Fibroblast of mammary gland (primary cell): ENCODE data around the gene FREM2.

Experiments
- DNase-seq: peaks from one replicate; pipeline ENCODE4 v3.0.0-alpha.2; 2010; ENCODE audit warnings: low read depth
- H3K4me3 ChIP-seq: 2 replicates; pipeline ENCODE4 v1.5.1; 2011; ENCODE audit warnings: low read depth, mild to moderate bottlenecking, low read length, moderate library complexity; ENCODE audit not compliant: control insufficient read depth
- CTCF ChIP-seq: conservative IDR thresholded peaks from 2 replicates; pipeline ENCODE4 v1.5.1; 2011; ENCODE audit warnings: low read depth, low read length, inconsistent platforms; ENCODE audit not compliant: control insufficient read depth, insufficient read depth

Gene FREM2

GRCh38 chr13:38908574-38908973 is 221.7 kb downstream of the FREM2 start:
- H3K4me3 ChIP-seq = no peak overlapping the region
- no peak for DNase-seq
- TF ChIP-seq CTCF = no peak

- DNase-seq = no peak
- no peak for TF ChIP-seq CTCF
- no peak overlapping the region for H3K4me3 ChIP-seq
Observed at GRCh38 chr13:38914070-38914469, 227.2 kb downstream of the FREM2 start.

- H3K4me3 ChIP-seq = no peak overlapping the region
- no peak for TF ChIP-seq CTCF
- DNase-seq = no peak
Observed at GRCh38 chr13:38921081-38921480, 234.2 kb downstream of the FREM2 start.

- TF ChIP-seq CTCF = no peak
- no peak overlapping the region for H3K4me3 ChIP-seq
- DNase-seq = no peak
Observed at GRCh38 chr13:38922170-38922569, 235.3 kb downstream of the FREM2 start.

- DNase-seq = no peak
- H3K4me3 ChIP-seq = no peak overlapping the region
- no peak for TF ChIP-seq CTCF
Observed at GRCh38 chr13:38933786-38934185, 246.9 kb downstream of the FREM2 start.
